Thyroid gland (tissue), 4 donors: ENCODE measurements around the gene RBMX. TPM values are rescaled to one million over a fixed set of nuclear protein-coding genes. Genes with fewer than 3 reads are reported as not detected.
"Not testable (repeated sequence)": the region's sequence is repeated elsewhere in the genome, so short reads cannot be mapped to it uniquely, and the experiment has no call there.

Experiments used
- DNase-seq, 2 donors: peaks; one replicate each; pipeline ENCODE4 v3.0.0-alpha.2; 2019
- H3K27ac ChIP-seq, 3 donors: fragments of 200-600 bp; sonication (generic); 1 replicate in 2 of 3; 2 replicates in 1 of 3; pipeline ENCODE4 v1.5.1; 2016 to 2019; ENCODE audit warnings: mild to moderate bottlenecking in 1 of 3, moderate library complexity in 1 of 3
- H3K27me3 ChIP-seq: fragments of 200-600 bp; sonication (generic); one replicate; pipeline ENCODE4 v1.5.1; 2019
- H3K36me3 ChIP-seq, 2 donors: fragments of 200-600 bp; sonication (generic); one replicate each; pipeline ENCODE4 v1.5.1; 2016 to 2019
- H3K4me1 ChIP-seq, 2 donors: fragments of 200-600 bp; sonication (generic); one replicate each; pipeline ENCODE4 v1.5.1; 2017 to 2019
- H3K4me3 ChIP-seq, 3 donors: fragments of 200-600 bp; sonication (generic); replicated peaks in 1 of 3; 1 replicate in 2 of 3; 2 replicates in 1 of 3; pipeline ENCODE4 v1.5.1; 2016; ENCODE audit warnings: mild to moderate bottlenecking in 1 of 3
- H3K9me3 ChIP-seq: fragments of 200-600 bp; sonication (generic); one replicate; pipeline ENCODE4 v1.5.1; 2017
- POLR2A ChIP-seq, 2 donors: fragments of 450-650 bp; IDR thresholded peaks; one replicate each; pipeline ENCODE4 v1.6.1; 2017; ENCODE audit warnings: antibody characterized with exemption in 2 of 2, mild to moderate bottlenecking in 2 of 2, moderate library complexity in 1 of 2
- WGBS, 2 donors: methylation state at CpG; one replicate each; pipeline ENCODE4 v1.1.5; 2017; 5-methylcytosine and 5-hydroxymethylcytosine counted together
- intact Hi-C: fragments of 100-400 bp; cut with DNase I; formaldehyde crosslinking; loops from one replicate; pipeline ENCODE4 v1.15.1; 2023
- total RNA-seq, 4 donors: library from RNA; depleted of rRNA; stranded (reverse); fragments of >200 nt; gene quantifications; one replicate each; pipeline ENCODE4 v1.2.3, GENCODE V29; 2016
- TF ChIP-seq, protein P1 (sequence below), 6 experiments: fragments of 200-600 bp in 3 of 6; fragments of 450-650 bp in 3 of 6; sonication (generic) in 3 of 6; IDR thresholded peaks; one replicate each; pipeline ENCODE4 v1.5.1; 2016 to 2019; ENCODE audit warnings: antibody characterized with exemption in 6 of 6, mild to moderate bottlenecking in 2 of 6, inconsistent platforms in 1 of 6, moderate library complexity in 1 of 6

Gene RBMX
- total RNA-seq, 4 donors from 2014 or later: 205 to 361 (median 236) TPM

DNA sequence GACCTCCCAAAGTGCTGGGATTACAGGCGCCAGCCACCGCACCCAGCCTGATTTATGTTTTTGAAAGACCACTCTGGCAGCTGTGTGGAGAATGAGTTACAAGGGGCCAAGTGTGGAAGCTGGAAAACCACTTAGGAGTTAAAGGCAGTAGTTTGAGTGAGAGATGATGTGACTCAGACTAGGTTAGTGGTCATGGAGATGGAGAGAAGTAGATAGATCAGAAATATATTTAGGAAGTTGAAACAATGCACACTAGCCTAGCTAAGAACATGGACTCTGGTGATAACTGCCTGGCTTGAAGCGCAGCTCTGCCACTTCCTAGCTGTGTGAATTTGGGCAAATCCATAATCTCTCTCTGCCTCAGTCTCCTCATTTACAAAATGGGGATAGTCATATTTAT lies 11.9 kb upstream of the RBMX start:
- WGBS, 2 donors: 81 to 100% methylated on average over 3 of the region's 3 CpGs
- intact Hi-C loops: no loop called here
- no peak overlapping the region for H3K4me3 ChIP-seq
- H3K36me3 ChIP-seq: no peaks in the 10 kb centered on the region
- DNase-seq: no peak
- H3K27me3 ChIP-seq: no peaks in the 10 kb centered on the region
- no peaks in the 10 kb centered on the region for H3K4me1 ChIP-seq
- H3K27ac ChIP-seq: no peak overlapping the region
- H3K9me3 ChIP-seq: no peaks in the 10 kb centered on the region
- TF ChIP-seq, protein P1, sequence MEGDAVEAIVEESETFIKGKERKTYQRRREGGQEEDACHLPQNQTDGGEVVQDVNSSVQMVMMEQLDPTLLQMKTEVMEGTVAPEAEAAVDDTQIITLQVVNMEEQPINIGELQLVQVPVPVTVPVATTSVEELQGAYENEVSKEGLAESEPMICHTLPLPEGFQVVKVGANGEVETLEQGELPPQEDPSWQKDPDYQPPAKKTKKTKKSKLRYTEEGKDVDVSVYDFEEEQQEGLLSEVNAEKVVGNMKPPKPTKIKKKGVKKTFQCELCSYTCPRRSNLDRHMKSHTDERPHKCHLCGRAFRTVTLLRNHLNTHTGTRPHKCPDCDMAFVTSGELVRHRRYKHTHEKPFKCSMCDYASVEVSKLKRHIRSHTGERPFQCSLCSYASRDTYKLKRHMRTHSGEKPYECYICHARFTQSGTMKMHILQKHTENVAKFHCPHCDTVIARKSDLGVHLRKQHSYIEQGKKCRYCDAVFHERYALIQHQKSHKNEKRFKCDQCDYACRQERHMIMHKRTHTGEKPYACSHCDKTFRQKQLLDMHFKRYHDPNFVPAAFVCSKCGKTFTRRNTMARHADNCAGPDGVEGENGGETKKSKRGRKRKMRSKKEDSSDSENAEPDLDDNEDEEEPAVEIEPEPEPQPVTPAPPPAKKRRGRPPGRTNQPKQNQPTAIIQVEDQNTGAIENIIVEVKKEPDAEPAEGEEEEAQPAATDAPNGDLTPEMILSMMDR (IDR thresholded peaks at IDR 0.05): no peak
- TF ChIP-seq POLR2A (IDR thresholded peaks at IDR 0.05): no peak

DNA sequence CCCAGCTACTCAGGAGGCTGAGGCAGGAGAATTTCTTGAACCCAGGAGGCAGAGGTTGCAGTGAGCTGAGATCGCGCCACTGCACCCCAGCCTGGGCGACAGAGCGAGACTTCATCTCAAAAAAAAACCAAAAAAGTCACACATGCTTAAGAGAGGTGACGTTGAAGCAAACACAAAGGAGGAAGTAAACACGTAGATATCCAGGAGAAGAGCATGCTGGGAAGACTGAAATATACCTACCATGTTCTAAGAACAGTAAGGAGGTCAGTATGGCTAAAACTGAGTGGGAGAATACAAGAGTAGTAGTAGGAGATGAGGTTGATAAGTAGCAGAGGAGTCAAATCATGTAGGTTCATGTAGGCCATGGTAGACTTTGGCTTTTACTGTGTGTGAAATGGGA lies 10.1 kb upstream of the RBMX start:
- DNase-seq, H3K9me3 ChIP-seq, H3K27ac ChIP-seq, H3K4me1 ChIP-seq, H3K36me3 ChIP-seq, H3K4me3 ChIP-seq, intact Hi-C loops, H3K27me3 ChIP-seq: not testable (repeated sequence)
- WGBS, 2 donors: 95 to 97% methylated on average over 6 of the region's 6 CpGs

DNA sequence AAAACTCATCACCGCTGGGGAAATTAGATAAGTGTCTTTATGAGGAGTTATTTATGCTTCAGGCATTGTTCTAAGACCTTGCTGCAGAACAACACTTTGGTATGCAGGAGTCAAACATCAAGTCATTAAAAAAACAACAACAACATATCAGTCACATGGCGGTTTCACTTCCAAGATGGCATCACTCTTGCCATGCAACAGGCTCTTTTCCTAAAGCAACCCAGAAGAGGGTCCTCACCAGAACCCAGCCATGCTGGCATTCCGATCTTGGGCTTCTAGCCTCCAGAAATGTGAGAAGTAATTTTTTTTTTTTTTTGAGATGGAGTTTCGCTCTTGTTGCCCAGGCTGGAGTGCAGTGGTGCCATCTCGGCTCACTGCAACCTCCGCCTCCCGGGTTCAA lies 8.7 kb upstream of the RBMX start:
- H3K27me3 ChIP-seq: no peaks in the 10 kb centered on the region
- H3K4me3 ChIP-seq: no peak overlapping the region
- no peak for TF ChIP-seq POLR2A (IDR thresholded peaks at IDR 0.05)
- TF ChIP-seq, protein P1 (IDR thresholded peaks at IDR 0.05): no peak
- H3K9me3 ChIP-seq: no peaks in the 10 kb centered on the region
- 95 to 98% methylated on average over 7 of the region's 7 CpGs for WGBS, 2 donors
- H3K36me3 ChIP-seq: no peaks in the 10 kb centered on the region
- H3K4me1 ChIP-seq: no peaks in the 10 kb centered on the region
- DNase-seq: no peak
- intact Hi-C loops: no loop called here
- no peak overlapping the region for H3K27ac ChIP-seq

DNA sequence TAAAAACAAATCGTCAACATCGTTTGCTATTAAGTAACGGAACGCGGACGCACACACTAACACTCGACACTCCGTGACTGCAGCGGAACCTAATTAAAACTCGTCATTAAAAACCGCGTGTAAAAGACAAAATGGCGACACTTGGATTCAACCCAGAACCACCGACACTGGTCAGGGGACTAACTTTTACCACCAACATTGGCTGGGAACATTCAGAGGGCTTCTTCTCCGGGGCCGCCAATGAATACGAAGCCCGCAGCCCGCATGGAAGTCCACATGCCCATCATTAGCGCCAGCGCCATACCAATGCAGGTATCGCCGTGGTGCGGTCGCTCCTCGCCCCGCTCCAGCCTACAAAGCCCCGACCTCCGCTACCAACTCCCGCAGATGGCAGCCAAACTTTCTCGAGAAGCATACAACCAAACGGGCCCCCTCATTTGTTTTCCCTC lies 498 bp downstream of the RBMX start:
- intact Hi-C loops: no loop called here
- 0% methylated on average over 10 to 17 of the region's 32 CpGs for WGBS, 2 donors
- peak; percentile 6 to 14 for DNase-seq
- peaks cover 17 to 26% of the 10 kb centered on the region in 2 donors for H3K36me3 ChIP-seq
- H3K4me3 ChIP-seq: peak overlapping the region; percentile 48 to 91 (median 69)
- no peaks in the 10 kb centered on the region for H3K9me3 ChIP-seq
- H3K4me1 ChIP-seq: no peaks in the 10 kb centered on the region
- peak overlapping the region; percentile 94 to 97 (median 95) for H3K27ac ChIP-seq
- TF ChIP-seq, protein P1 (IDR thresholded peaks at IDR 0.05): no peak
- no peak for TF ChIP-seq POLR2A (IDR thresholded peaks at IDR 0.05)
- no peaks in the 10 kb centered on the region for H3K27me3 ChIP-seq

DNA sequence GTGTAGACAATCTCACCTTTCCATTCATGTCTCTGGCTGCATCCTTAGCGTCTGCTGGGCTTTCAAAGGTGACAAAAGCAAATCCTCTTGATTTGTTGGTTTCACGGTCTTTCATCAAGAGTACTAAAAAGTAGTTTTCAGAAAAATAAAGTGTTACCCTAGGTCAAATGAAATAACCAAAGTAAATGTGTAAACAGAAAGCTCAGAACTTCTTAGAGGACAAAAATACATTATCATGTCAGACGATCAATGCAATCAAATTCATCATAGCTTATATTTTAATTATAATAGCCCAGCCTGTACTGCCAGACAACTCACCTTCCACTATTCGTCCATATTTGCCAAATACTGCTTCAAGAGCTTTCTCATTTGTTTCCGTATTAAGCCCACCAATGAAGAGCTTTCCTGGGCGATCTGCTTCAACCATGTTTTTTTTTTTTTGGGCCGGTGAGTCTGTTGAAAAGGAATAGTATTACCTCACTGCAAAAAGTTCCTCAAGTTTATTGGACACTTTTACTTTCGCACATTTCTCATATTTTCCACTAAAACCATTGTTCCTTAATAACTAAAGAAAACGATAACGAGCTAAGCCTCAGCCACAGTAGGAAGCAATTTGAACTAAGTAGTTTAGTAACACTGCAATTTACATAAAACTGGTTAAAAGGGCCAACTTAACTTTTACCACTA lies 1.4 kb downstream of the RBMX start:
- Histone ChIP-seq H3K9me3 (no peaks in the 10 kb centered on the region), H3K4me1 (no peaks in the 10 kb centered on the region), H3K36me3 (peaks cover 22 to 34% of the 10 kb centered on the region in 2 donors), H3K4me3 (peak overlapping the region in 2 of 3 donors; percentile 69 to 91), H3K27me3 (no peaks in the 10 kb centered on the region), H3K27ac (peak overlapping the region; percentile 94 to 97 (median 95))
- DNase-seq: no peak
- intact Hi-C loops: no loop called here
- 1 to 2% methylated on average over 10 of the region's 10 CpGs for WGBS, 2 donors
- no peak for TF ChIP-seq POLR2A (IDR thresholded peaks at IDR 0.05)
- TF ChIP-seq, protein P1 (IDR thresholded peaks at IDR 0.05): no peak
